ENCODE data around the gene POU2F1. TPM values are rescaled to one million over a fixed set of nuclear protein-coding genes. Genes with fewer than 3 reads are reported as not detected.

The POU2F1 gene
- total RNA-seq, 2 experiments from 2014 or later, result 18.7 to 52.3 TPM

DNA sequence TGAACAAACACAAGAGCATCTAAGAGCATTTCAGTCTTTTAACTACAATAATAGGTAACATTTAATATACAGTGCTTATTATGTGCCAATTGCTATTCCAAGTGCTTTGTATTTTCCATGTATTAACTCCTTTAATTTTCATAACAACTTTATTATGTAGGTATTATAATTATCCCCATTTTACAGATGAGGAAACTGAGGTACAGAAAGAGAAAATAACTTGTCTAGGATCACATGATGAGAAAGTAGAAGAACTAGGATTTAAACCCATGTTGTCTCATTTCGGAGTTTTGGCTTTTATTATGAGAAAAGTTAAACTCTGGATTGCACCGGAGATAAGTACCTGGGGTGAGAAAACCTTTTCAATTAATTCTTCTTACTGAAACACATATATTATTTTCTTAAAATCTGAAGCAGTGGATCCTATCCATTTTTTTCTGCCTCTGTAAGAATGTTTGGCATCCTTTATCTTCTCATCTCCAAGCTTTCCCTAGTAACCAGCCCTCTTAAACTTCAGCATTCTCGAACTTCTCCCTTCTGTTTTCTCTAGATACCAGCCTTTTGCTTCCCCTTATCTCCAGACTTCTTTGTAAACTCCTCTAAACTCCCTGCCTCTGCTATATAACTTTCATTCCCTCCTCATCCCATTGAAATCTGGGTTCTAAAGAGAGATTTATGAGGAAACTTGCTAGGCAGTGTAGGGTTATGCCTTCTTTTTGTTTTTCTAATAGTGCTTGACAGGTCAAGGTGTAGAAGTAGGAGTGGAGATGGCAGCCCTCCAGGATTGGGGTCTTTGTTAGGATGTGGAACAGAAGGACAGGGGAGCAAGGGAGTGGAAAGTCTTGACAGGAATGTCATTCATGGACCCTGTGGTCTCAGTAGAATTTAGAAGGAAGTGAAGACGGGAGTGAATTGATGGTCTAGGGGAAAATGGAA lies 28.3 kb downstream of the POU2F1 start:
- no peaks in the 10 kb centered on the region for H3K79me2 ChIP-seq (ENCODE audit: insufficient read depth, low read depth, low read length)
- no TSS peak for BruUV-seq (replicated peaks)
- no peak overlapping the region for H3K4me3 ChIP-seq (ENCODE audit: low read depth, low read length, poor library complexity, severe bottlenecking)
- no peak for DNase-seq (ENCODE audit: low spot score)
- CTCF ChIA-PET (ENCODE audit: unreplicated experiment), result no interaction called here
- no peaks in the 10 kb centered on the region for H3K9me2 ChIP-seq (ENCODE audit: insufficient read depth, low read length)
- no peak overlapping the region for H3K27ac ChIP-seq (ENCODE audit: low read depth, low read length, poor library complexity, severe bottlenecking)
- H3K4me1 ChIP-seq (ENCODE audit: insufficient read depth, low read length, poor library complexity, severe bottlenecking), result peaks cover 16% of the 10 kb centered on the region
- H4K20me1 ChIP-seq (ENCODE audit: insufficient read depth, low read length), result no peaks in the 10 kb centered on the region
- intact Hi-C loops (cut with micrococcal nuclease; ENCODE audit: unreplicated experiment), result no loop called here
- POLR2A ChIA-PET, result interaction anchor here (0.7 to 3.1 kb wide), 4 partner anchors 14 to 45 kb away, joined by 3 to 11 read pairs (median 3); no protein-coding TSS in a partner anchor
- TF ChIP-seq, protein P1, sequence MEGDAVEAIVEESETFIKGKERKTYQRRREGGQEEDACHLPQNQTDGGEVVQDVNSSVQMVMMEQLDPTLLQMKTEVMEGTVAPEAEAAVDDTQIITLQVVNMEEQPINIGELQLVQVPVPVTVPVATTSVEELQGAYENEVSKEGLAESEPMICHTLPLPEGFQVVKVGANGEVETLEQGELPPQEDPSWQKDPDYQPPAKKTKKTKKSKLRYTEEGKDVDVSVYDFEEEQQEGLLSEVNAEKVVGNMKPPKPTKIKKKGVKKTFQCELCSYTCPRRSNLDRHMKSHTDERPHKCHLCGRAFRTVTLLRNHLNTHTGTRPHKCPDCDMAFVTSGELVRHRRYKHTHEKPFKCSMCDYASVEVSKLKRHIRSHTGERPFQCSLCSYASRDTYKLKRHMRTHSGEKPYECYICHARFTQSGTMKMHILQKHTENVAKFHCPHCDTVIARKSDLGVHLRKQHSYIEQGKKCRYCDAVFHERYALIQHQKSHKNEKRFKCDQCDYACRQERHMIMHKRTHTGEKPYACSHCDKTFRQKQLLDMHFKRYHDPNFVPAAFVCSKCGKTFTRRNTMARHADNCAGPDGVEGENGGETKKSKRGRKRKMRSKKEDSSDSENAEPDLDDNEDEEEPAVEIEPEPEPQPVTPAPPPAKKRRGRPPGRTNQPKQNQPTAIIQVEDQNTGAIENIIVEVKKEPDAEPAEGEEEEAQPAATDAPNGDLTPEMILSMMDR (conservative IDR thresholded peaks at IDR 0.05; ENCODE audit: low read length), result no peak
- no peak for TF ChIP-seq EZH2phosphoT487 (IDR thresholded peaks at IDR 0.05; ENCODE audit: borderline replicate concordance, low read depth, low read length)
- 0 out of 2 replicates have a peak, but pooled peaks cover 10% of the 10 kb centered on the region for H3K9me3 ChIP-seq (ENCODE audit: low read length)
- no peak overlapping the region; the same call in 1 of the 2 replicates for H2AFZ ChIP-seq (ENCODE audit: low read length)
- no peak overlapping the region for H3K4me2 ChIP-seq (ENCODE audit: low read length)
- H3K36me3 ChIP-seq (ENCODE audit: insufficient read depth, low read length), result no peaks in the 10 kb centered on the region

GRCh38 chr1:167249702-167250101 lies 29.0 kb downstream of the POU2F1 start:
- no TSS peak for BruUV-seq (replicated peaks)

More at GRCh38 chr1:167249702-167250101, 29.0 kb downstream of the POU2F1 start:
- Histone ChIP-seq H3K27ac (ENCODE audit: low read depth, low read length, poor library complexity, severe bottlenecking) (no peak overlapping the region), H3K79me2 (ENCODE audit: insufficient read depth, low read depth, low read length) (no peaks in the 10 kb centered on the region), H3K9me2 (ENCODE audit: insufficient read depth, low read length) (no peaks in the 10 kb centered on the region), H2AFZ (ENCODE audit: low read length) (no peak overlapping the region), H3K4me2 (ENCODE audit: low read length) (no peak overlapping the region), H3K4me1 (ENCODE audit: insufficient read depth, low read length, poor library complexity, severe bottlenecking) (peaks cover 16% of the 10 kb centered on the region), H3K9me3 (ENCODE audit: low read length) (0 out of 2 replicates have a peak, but pooled peaks cover 3% of the 10 kb centered on the region), H3K4me3 (ENCODE audit: low read depth, low read length, poor library complexity, severe bottlenecking) (no peak overlapping the region), H3K36me3 (ENCODE audit: insufficient read depth, low read length) (no peaks in the 10 kb centered on the region), H4K20me1 (ENCODE audit: insufficient read depth, low read length) (no peaks in the 10 kb centered on the region)
- TF ChIP-seq EZH2phosphoT487 (IDR thresholded peaks at IDR 0.05; ENCODE audit: borderline replicate concordance, low read depth, low read length), result no peak
- TF ChIP-seq, protein P1 (conservative IDR thresholded peaks at IDR 0.05; ENCODE audit: low read length), result no peak
- ChIA-PET CTCF (ENCODE audit: unreplicated experiment) (no interaction called here), POLR2A (no interaction called here)
- no peak for DNase-seq (ENCODE audit: low spot score)
- intact Hi-C loops (cut with micrococcal nuclease; ENCODE audit: unreplicated experiment), result no loop called here
